Esophagus squamous epithelium (tissue), 4 donors: Measurements from ENCODE around the gene NCAM1.

Experiments
- POLR2A ChIP-seq, 4 donors: fragments of 450-650 bp; IDR thresholded peaks; one replicate each; pipeline ENCODE4 v1.6.1; 2017; ENCODE audit warnings: antibody characterized with exemption in 4 of 4, mild to moderate bottlenecking in 4 of 4, moderate library complexity in 3 of 4
- TF ChIP-seq, protein P1 (sequence below), 6 experiments: fragments of 450-650 bp in 4 of 6; fragments of 200-600 bp in 2 of 6; sonication (generic) in 2 of 6; IDR thresholded peaks; one replicate each; pipeline ENCODE4 v1.5.1; 2016 to 2019; ENCODE audit warnings: antibody characterized with exemption in 6 of 6, mild to moderate bottlenecking in 4 of 6, moderate library complexity in 4 of 6

DNA sequence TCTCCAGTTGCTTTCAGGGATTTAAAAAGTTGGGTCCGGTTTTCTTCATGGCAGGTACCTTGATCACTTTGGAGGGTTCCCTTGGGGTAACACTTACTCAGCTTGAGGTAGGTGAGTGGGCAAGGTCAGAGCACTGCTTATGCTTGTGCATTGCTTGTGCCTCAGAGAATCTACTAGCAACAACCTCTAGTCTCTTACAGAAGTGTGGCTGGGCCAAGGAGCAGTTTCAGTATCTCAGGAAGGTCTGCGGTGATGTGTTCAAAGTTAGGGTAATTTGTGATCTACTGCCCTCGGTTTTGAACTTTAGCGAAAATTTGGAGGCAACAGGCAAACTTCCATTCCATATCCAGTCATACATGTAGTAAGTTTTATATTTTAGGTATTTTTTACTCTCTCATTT lies 62.8 kb downstream of the NCAM1 start:
- TF ChIP-seq, protein P1, sequence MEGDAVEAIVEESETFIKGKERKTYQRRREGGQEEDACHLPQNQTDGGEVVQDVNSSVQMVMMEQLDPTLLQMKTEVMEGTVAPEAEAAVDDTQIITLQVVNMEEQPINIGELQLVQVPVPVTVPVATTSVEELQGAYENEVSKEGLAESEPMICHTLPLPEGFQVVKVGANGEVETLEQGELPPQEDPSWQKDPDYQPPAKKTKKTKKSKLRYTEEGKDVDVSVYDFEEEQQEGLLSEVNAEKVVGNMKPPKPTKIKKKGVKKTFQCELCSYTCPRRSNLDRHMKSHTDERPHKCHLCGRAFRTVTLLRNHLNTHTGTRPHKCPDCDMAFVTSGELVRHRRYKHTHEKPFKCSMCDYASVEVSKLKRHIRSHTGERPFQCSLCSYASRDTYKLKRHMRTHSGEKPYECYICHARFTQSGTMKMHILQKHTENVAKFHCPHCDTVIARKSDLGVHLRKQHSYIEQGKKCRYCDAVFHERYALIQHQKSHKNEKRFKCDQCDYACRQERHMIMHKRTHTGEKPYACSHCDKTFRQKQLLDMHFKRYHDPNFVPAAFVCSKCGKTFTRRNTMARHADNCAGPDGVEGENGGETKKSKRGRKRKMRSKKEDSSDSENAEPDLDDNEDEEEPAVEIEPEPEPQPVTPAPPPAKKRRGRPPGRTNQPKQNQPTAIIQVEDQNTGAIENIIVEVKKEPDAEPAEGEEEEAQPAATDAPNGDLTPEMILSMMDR (IDR thresholded peaks at IDR 0.05), result no peak
- TF ChIP-seq POLR2A (IDR thresholded peaks at IDR 0.05), result no peak
